Measurements from ENCODE around the gene CBX8.

DNA sequence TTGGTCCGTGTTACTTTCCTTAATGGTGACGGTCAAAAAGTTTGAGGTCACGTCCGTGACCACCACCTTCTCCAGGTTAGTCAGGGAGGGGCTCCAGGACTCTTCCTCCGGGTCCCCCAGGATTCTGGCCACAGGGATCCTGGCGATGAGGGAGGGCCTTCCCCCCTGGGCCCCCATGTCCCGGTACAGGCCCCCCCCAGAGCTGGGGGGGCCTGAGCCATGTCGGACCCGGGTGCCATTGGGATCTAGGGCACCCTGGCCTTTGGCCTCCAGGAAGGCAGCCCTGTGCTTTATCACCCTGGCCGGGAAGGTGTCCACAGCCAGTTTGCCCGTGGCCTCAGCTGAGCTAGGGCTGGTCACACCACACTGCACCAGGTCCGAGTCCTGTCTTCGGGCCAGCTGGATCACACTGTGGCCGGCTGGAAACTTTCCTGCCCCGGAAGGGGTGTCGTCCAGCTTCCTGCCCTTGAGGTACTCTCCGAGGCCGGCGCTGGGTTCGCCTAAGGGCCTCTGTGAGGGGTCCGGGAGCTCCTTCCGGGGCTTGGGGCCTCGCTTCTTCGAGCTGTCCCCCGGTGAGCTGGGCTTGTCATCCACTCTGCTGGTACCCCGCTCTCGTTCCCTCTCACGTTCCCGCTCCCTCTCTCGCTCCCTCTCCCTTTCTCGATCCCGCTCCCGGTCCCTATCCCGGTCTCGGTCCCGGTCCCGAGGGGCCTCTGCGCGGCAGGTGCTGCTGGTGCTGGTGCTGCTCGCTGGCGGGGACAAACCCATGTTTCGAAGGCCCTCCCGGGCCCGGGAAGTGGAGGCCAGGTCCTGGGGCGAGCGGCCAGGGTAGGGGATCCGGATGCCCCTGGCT lies 2.0 kb downstream of the CBX8 start:
- TF ChIP-seq, protein P1, sequence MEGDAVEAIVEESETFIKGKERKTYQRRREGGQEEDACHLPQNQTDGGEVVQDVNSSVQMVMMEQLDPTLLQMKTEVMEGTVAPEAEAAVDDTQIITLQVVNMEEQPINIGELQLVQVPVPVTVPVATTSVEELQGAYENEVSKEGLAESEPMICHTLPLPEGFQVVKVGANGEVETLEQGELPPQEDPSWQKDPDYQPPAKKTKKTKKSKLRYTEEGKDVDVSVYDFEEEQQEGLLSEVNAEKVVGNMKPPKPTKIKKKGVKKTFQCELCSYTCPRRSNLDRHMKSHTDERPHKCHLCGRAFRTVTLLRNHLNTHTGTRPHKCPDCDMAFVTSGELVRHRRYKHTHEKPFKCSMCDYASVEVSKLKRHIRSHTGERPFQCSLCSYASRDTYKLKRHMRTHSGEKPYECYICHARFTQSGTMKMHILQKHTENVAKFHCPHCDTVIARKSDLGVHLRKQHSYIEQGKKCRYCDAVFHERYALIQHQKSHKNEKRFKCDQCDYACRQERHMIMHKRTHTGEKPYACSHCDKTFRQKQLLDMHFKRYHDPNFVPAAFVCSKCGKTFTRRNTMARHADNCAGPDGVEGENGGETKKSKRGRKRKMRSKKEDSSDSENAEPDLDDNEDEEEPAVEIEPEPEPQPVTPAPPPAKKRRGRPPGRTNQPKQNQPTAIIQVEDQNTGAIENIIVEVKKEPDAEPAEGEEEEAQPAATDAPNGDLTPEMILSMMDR (IDR thresholded peaks at IDR 0.05) = no peak
- TF ChIP-seq POLR2AphosphoS5 (IDR thresholded peaks at IDR 0.05) = no peak
